Measurements from ENCODE around the gene USP53.
"Not testable (repeated sequence)": the region's sequence is repeated elsewhere in the genome, so short reads cannot be mapped to it uniquely, and the experiment has no call there.

Gene USP53

DNA sequence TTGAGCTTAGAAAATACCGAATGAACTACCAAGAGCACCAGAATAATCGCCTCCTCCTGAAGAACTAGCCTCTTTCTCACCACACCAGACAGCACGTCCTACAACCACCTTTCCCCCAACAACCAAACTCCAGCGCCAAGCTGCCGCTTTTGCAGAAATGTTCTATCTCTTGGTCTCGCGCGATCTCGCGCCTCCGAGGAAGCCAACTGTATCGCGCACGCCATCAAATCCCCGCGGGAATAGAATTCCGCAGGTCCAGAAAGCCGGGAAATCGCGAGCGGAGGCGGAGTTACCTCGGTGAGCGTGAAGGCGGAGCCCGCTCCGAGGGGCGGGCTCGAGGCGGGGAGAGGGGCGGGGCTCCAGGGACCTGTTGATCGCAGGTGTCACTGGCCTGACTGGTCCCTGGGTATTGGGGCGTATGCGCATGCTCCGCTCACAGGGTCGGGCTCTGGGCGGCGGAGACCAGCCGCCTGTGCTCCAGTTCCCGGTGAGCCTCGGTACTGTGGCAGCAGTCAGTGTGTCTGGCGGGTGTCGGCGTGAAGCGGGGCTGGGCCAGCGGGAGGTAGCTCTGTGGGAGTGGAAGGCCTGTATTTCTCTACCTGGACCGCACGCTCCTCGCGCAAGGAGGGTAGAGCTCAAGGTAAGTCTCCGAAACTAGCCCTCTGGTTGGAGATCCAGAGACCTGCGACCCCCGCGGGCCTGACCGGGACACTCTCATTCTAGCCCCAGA lies at the start of gene USP53:
TSS of gene USP53 (plus strand) at position 480 of the 730 bp plus-strand sequence. CDS start 27,047 bp downstream, outside the sequence.
- peak; percentile 95 for DNase-seq

DNA sequence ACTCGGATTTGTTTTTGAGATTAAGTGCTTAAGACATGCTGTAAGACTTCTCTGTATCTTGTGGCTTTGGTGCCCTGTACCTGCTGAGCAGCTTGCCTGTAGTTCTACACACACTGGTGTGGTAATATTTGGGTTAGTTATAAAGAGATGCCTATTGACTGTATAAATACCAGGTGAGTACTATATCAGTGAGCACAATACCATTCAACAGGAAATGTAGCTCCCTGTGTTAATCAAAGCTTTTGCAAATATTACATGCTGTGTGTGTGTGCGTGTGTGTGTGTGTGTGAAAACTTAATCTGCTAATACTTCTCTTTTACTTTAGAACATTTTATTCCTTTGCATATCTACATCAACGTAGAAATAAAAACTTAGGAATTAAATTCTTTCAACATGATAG lies 46.7 kb upstream of the USP53 start:
- no peak for DNase-seq

DNA sequence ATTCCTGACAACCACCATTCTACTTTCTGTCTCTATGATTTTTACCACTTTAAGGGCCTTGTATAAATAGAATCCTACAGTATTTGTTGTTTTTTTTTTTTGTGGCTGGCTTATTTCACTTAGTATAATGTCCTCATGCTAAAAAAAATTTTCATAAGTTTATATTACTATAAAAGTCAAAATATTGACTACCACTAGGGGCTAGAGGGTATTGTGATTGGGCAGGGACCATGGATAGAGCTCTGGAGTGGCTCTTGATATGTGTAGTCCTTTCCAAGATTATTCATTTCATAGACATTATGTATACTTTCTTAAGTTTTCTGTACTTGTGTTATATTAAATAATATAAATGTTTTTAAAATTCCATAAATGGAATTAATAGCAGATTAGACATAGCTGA lies 42.3 kb upstream of the USP53 start:
- no peak for DNase-seq

DNA sequence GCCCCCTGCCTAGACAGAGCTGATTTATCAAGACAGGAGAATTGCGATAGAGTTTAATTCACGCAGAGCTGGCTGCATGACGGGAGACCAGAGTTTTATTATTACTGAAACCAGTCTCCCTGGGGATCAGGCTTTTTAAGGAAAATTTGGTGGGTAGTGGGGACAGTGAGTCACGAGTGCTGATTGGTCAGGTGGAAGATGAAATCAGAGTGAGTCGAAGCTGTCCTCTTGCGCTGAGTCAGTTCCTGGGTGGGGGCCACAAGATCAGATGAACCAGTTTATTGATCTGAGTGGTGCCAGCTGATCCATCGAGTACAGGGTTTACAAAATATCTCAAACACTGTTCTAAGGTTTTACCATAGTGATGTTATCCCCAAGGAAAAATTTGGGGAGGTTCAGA lies 40.3 kb upstream of the USP53 start:
- DNase-seq: no peak

DNA sequence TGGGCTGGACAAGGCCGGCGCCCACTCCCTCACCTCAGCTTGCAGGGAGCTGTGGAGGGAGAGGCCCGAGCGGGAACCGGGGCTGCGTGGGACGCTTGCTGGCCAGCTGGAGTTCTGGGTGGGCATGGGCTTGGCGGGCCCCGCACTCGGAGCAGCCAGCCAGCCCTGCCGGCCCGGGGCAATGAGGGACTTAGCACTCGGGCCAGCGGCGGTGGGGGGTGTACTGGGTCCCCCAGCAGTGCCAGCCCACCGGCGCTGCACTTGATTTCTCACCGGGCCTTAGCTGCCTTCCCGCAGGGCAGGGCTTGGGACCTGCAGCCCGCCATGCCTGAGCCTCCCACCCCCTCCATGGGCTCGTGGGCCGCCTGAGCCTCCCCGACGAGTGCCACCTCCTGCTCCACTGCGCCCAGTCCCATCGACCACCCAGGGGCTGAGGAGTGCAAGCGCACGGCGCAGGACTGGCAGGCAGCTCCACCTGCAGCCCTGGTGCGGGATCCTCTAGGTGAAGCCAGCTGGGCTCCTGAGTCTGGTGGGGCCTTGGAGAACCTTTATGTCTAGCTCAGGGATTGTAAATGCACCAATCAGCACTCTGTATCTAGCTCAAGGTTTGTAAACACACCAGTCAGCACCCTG lies 38.7 kb upstream of the USP53 start:
- DNase-seq: not testable (repeated sequence)

DNA sequence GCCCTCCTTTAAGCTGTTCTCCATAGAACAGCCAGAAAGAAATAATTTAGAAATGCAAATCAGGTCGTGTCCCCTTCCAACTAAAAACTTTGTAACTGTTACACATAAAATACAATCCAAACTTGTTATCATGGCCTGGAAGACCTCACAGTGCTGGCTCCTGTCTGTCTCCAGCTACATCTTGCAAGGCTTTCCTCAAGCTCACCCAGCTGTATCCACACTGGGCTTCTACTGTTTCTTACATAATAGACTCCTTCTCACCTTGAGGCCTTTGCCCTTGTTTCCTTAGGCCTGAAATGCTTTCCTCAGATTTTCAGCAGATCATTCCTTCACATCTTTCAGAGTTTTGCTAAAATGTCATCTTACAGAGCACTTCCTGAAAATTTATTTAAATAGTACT lies 33.5 kb upstream of the USP53 start:
- DNase-seq: no peak

DNA sequence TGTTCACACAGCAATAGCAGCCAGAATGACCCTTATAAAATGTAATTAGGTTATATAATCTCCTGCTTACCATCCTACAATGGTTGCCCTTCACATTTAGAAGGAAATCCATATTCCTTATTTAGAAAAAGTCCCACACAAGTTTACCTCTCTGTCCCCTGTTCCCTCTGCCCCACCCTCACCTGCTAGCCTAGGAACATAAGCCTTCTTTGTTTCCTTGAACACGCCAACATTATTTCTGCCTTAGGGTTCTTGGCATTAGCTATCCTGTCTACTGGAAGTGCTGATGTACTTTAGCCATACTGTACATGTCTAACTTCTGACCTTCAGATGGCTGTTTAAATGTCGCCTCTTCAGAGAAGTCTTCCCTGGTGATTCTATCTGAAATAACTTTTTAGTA lies 28.4 kb upstream of the USP53 start:
- DNase-seq: no peak

DNA sequence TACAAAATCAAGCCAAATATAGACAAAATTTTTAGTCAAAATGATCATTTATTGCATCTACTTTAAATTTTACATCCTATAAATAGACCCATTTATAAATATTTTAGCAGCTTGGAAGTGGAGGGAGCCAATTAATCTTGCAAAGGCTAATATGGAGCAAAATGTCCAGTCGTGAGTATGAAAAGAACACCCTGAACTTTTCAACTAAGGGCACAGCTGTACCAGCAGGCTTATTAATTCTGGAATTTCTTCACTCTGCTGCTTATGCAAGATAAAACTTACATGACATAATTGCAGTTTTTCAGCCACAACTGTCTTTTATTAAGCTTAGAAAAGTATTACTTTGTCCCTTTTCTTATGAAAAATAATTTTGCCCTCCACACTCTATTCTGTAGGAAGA lies 22.9 kb upstream of the USP53 start:
- DNase-seq: no peak

DNA sequence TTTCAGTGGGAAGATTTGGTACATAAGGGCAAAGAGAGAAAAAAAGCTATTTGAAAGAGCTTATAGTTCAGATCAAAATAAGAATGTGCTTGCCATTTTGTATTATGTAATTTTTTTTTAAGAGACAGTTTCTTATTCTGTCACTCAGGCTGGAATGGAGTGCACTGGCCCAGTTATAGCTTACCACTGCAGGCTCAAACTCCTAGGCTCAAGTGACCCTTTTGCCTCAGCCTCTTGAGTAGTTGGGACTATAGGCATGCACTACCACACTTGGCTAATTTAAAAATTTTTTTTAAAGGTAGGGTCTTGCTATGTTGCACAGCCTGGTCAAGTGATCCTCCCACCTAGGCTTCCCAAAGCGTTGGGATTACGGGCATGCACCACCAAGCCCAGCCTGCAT lies 22.2 kb upstream of the USP53 start:
- DNase-seq: no peak

DNA sequence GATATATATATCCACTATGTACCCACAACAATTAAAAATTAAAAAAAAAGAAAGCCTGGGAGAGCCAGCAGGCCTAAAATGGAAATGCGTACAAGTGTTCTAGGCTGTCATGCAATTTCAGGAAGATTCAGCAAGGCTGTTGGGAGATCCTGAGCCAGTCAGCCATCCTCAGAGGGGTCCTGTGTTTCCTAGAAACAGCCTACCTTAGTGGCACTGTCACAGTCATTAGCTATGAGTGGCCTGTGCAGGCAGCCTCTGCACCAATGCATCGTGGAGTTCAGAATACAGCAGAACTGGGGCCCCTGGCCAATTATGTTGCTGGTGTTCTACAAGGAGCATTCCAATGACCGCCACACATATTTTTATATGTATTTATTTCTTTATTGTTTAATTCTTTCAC lies 21.0 kb upstream of the USP53 start:
- DNase-seq: no peak

DNA sequence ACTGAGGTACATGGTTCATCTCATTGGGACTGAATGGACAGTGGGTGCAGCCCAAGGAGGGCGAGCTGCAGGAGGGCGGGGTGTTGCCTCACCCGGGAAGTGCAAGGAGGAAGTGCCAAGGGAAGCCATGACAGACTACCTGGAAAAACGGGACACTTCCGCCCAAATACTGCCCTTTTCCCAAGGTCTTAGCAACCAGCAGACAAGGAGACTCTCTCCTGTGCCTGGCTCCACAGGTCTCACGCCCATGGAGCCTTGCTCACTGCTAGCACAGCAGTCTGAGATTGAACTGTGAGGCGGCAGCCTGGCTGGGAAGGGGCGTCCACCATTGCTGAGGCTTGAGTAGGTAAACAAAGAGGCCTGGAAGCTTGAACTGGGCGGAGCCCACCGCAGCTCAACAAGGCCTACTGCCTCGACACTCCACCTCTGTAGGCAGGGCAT lies 14.7 kb upstream of the USP53 start:
- DNase-seq: no peak

DNA sequence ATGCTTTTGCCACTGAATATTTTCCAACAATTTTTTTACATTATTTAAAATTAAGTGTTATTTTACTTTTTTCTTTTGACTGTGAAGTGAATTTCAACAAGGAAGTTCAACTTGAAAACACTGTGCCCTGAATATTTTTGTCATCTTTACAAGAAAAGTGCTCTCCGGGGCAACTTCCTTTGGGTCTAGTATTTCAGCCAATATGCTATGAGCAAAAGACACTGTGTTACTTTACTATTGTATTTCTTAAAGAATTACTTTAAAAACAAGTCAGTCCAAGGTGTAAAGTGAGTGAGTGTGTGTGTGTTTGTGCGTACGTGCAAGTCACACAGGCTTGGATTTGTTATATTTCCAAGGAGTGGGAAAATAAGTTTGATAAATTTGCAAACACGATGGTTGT lies 7.6 kb upstream of the USP53 start:
- no peak for DNase-seq

DNA sequence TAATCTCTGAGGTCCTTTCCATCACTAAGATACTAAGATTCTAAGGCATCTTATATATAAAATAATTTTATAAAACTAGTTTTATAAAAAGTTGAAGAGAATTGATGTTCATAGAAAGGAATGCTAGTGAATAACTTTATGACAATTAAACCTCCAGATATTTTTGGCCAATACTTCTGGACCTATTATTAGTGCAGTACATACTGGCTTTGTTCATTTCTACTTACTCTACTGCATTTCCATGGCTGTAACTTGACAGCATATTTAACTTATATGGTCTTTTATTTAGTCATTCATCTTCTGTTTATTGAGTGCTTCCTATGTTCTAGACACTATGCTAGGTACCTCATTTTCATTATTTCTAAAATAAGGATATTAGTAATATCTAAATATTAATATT lies 6.8 kb upstream of the USP53 start:
- no peak for DNase-seq

DNA sequence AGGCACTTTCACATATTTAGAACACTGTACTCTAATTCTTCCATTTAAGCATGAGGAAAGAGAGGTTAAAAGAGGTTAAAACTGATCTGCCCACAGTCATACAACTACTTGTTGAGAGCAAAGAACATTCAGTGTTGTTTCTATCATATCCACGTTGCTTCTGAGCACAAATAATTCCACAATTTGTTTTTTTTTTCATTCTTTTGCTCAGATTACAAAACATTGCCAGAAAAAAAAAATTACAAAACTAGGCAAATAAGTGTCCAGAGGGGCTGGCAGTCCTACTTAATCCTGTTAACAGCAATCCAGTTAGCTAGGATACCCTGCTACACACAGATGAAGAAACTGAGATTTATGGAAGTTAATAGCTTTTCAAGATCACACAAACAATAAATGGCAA lies 6.3 kb upstream of the USP53 start:
- no peak for DNase-seq

DNA sequence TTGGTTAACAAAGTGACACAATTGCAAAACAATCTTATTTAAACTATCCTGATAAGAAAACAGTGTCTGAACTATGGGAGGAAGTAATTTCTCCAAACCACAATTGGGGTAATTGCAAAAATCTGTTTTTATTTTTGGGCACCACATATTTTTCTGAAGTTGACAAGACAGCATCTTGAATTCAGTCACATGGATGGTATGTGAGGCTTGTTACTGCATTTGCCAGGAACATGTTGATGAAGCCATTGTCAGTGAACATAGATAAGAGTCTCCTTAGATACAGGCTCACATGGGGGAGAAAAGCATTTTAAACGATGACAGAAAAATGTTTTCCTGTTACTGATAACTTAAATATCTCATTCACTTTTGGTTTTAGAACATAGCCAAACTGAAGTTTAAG lies 5.5 kb upstream of the USP53 start:
- no peak for DNase-seq

DNA sequence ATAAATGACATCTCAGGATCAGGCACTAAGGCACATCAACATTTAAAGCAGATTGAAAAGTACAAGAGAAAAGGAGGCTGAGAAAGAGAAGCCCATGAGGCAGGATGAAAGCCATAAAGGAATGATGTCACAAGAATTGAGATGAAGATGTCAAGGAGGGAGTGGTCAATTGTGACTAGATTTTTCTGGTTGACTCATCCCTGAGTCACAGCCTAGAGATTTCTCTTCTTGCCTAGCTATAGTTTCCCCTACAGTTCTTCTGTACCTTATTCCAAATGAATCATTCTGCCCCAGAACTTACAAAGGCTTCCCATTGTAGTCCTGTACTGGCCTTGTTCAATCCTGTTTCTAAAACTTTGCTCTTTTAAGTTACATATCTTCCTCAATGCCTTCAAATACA lies 3.4 kb upstream of the USP53 start:
- DNase-seq: no peak

DNA sequence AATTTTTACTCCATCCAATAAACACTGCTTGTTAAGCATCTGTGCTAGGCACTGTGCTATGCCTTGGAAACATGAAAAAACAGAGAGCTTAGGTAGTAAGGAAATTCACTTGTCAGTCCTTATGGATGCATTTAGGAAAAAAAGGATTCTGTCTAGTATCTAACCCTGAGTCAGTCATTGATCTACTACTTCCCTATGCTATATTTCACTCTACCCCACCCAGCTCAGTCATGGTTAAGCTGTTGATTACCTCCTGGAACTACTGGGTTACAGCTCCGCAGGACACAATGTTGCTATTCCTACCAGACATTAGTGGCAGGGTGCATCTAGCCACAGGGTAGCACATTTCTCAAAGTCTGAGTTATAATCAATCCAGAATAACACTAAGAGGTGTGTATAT lies 2.9 kb upstream of the USP53 start:
- DNase-seq: no peak

DNA sequence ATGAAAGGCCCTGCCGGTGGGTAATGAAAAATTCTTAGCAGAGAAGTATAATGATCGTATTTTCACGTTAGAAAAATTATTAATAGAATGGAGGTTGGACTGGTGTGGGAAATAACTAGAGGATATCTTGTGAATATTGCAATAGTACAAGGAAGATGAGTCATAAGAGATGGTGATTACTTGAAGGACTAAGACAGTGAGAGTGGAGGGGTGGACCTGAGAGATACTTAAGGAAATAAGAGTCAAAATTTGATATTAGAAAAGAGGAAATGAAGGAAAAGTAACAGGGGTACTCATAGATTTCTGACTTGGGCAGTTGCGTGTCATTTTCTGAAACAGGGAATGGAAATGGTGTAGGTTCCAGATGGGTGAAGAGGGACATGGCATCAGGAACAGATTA lies 1.7 kb upstream of the USP53 start:
- no peak for DNase-seq

DNA sequence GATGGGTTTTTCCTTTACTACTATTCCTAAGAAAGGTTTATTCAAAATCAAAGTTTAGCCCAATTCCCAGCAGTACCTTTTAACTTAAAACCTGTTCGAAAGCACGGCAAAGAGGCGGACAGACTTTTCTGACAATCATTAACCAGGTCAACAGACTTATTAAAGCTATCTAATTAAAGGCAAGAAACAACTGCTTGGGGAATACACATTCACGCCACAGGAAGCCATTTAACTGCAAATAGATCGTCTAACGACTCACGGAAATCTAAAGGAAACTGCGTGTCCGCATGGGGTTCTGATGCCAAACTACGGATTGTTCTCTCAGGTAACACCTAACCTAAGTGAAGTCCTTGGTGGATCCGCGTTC lies 663 bp upstream of the USP53 start:
- no peak for DNase-seq

DNA sequence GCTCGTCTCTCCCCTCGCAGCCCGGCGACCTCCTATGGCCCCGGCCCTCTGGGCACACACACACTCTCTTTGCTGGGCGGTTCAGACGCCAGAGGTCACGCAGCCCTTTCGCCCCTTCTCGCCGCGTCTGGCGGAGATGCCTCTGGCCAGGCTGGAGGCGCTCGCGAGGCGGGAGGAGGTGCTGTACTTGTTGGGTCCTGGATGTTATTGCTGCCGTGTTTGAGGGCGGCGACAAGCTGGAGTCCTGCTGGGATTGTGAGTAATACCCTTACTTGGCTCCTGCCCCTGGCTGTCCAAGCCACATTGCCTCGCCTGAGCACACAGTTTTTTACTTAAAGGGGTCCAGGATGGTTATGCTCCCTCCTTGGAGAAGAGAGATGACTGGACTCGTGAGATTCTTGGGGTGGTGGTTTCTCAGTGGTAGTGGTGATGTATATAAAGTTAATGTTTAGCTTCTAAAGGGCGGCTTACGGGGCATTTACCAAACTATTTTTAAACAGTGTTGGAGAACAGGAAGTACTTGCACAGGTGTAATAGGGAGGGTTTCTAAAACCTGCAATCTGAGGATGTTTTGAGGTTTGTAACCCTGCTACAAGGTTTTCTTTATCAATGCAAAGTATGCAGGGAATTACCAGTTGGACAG lies 572 bp downstream of the USP53 start:
- peak; percentile 81 for DNase-seq

DNA sequence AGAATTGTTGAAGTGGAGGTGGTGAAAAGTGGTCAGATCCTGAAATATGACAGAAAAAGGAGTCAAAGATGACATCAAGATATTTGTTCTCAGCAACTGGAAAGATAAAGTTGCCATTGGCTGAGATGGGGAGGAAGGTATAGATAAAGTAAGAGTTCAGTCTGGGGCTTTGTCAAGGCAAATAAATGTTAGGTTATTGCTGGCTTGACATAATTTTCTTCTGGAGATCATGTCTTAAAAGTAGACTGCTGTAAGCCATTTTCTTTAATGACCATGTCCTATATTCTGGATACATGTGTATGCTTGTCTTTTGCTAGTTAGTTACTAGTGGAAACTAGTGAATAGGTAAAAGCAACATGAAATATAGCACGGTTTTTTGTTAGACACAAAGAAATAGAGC lies 5.6 kb downstream of the USP53 start:
- no peak for DNase-seq

DNA sequence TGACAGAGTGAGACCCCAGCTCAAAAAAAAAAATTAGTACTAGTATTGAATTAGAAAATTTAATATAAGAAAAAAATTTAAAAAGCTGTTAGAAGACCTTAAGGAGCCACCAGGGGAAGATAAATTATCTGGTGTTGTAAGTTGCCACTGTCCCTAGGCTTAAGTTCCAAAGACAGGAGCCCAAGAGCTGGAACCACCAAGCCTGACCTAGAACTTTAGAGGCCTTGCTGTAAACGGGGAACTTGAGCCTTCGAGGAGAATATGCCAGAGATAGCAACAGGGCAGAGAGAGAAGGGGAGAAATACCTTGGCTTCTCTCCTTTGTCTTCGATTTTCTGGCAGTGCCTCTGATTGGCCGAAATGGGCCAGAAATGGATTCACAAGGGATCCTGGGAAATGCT lies 8.9 kb downstream of the USP53 start:
- no peak for DNase-seq

DNA sequence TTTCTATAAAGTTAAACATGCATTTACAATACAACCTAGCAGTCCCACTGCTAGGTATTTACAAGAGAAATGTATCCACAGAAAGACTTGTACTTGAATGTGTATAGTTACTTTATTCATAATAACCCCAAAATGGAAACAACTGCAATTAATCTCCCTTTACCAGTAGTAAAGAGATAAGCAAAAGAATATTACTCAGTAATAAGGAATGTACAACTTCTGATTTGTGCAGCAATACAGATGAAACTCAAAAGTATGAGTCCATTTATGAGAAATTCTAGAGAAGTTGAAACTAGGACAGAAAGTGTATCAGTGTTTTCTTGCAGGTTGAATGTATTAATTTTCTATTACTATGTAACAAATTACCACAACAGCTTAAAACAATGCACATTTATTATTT lies 15.2 kb downstream of the USP53 start:
- no peak for DNase-seq

DNA sequence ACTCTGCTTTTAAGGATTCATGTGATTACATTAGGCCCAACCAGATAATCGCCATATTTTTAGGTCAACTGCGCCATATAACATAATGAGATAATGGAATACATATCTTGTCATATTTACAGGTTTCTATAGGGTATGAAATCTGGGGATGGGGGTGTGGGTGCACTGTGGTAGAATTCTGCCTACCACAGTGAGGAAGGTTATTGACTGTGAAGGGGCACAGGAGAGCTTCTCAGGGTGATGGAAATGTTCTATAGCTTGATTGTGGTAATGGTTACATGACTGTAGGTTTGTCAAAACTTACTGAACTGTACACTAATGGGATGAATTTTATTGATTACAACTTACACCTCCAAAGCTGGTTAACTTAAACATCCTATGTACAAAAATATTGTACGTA lies 15.9 kb downstream of the USP53 start:
- DNase-seq: no peak

Data from right forelimb (tissue), 1 donor.